GM13977 (cell line): ENCODE measurements around the gene PRKCD.

Experiments
- DNase-seq: peaks from one replicate; pipeline ENCODE4 v3.0.0; 2012; ENCODE audit warnings: low spot score
- in situ Hi-C: fragments of 300-500 bp; cut with MboI; formaldehyde crosslinking; loops from one replicate; pipeline ENCODE4 v1.12.0; 2022; ENCODE audit warnings: low sequenced_read_pairs, low pct_unique_long_range_greater_than_20kb, mixed read lengths, inconsistent platforms; ENCODE audit not compliant: unreplicated experiment
- TF ChIP-seq, protein P1 (sequence below): IDR thresholded peaks from 2 replicates; pipeline ENCODE4 v1.5.1; 2012; ENCODE audit warnings: mild to moderate bottlenecking, control low read depth; ENCODE audit not compliant: insufficient read depth; ENCODE audit errors: extremely low read depth, missing control alignments

Gene PRKCD

DNA sequence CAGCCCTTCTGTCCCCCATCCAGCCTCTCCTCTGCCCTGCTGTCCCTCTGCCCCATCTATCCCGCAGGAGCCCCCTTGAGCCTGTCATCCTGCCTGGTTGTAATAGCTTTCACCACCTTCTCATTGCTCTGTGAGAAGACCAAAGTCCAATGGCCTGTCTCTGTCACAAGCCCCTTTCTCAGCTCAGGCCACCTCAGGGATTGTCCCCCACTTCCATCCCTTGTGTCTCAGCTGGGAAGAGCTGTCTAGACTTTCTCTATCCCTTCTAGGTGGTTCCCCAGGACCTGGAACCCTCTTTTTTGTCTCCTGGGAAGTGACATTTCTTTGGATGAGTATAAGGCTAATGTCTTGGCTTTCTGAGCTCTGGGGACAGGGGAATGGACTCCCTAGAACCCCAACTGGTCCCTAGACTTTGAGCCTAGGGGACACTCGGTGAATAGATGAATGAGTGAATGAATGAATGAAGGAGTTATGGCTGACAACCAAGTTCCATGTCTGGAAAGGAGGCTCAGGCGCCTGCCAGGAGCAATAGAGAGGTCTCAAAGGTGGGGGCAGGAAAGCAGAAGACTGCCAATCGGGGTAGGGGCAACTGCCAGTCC, 849 bp upstream of the PRKCD start:
- in situ Hi-C loops: no loop called here
- TF ChIP-seq, protein P1, sequence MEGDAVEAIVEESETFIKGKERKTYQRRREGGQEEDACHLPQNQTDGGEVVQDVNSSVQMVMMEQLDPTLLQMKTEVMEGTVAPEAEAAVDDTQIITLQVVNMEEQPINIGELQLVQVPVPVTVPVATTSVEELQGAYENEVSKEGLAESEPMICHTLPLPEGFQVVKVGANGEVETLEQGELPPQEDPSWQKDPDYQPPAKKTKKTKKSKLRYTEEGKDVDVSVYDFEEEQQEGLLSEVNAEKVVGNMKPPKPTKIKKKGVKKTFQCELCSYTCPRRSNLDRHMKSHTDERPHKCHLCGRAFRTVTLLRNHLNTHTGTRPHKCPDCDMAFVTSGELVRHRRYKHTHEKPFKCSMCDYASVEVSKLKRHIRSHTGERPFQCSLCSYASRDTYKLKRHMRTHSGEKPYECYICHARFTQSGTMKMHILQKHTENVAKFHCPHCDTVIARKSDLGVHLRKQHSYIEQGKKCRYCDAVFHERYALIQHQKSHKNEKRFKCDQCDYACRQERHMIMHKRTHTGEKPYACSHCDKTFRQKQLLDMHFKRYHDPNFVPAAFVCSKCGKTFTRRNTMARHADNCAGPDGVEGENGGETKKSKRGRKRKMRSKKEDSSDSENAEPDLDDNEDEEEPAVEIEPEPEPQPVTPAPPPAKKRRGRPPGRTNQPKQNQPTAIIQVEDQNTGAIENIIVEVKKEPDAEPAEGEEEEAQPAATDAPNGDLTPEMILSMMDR: no peak
- DNase-seq: no peak

DNA sequence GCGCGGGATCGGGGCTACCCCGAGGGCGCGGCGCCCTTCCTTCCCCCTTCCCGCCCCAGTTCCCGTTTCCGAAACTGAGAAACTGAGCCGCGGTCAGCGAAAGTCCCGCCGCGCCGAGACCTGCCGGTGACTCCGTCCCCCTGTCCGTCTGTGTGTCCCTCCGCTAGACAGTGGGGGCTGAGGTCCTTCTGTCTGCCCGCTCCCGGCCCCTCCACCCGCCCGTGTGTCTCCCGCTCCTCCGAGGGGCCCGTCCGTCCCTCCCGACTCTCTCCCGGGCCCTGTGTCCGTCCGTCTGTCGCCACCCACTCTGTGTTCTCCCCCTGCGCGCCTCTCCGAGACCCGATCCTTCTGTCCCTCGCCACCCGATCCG, 426 bp downstream of the PRKCD start:
- TF ChIP-seq, protein P1: no peak
- DNase-seq: peak; percentile 62
- in situ Hi-C loops: no loop called here

DNA sequence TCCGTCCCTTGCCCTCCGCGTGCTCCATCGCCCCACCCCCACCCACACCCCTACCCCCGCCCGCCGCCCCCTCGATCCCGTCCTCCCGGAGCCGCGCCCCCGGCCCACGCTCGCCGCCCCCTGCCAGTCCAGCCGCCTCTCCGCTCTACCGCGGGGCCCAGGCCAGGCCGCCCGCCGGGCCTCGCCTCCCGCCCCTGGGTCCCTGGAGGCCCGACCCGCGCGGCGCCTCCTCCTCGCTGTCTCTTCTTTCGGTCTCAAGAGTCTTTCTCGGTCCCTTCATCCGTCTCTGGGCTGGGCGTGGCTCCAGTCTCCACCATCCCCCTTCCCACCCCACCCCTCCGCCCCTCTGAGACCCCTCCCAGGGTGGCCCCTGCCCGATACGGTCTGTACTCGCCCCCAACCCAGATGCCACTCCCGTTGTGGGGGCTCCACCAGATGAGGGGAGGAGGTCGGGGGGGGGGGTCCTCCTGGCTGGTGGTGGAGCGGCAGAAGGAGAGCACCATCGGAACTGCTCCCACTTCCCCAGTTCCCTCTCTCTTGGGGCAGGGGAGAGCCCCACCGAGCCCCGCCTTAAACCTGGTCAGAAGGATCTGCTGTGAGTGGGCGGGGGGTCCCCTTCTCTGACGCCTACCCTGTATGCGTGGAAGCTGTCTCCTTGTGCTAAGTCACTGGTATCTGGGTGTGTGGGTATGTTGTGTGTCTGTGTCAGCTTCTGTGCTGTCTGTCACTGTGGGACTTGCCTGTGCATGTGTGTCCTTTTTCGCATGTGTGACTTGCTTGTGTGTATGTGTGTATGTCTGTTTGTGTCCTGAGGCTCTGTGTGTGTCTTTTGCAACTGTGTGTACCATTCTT, 1.0 kb downstream of the PRKCD start:
- in situ Hi-C loops: no loop called here
- TF ChIP-seq, protein P1: no peak
- peak; percentile 84 for DNase-seq

DNA sequence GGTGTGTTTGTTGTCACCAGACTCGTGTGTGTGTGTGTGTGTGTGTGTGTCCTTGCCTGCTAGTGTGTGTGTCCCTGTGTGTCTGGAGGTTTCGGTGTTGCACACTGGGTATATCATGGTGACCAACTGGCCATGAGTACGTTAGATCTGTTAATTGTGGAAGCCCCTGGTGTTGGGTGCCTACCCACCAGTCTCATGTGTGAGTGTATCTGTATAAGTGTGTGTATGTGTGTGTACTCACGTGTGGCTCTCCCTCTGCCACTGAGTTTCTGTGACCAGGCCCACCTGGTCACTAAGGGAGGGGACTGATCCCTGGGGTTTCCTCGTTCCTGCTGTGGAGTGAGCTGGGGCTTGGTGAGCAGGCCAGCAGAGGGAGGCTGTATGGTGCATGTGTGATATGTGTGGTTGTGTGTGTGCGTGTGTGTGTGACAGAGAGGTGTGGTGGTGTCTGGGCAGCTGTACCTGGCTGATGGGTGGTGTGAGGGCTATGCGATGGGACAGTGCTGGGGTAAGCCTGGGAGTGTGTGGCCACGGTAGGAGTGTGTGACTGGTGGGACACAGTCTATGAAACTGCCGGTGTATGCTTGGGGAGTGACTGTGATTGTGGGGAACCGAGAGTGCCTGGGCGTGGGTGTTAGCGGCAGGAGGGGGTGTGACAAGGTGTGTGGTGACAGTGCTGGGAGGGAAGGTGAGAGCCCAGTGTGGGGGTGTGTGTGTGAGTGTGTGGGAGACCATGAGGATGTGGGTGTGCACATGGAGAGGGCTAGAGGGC, 1.8 kb downstream of the PRKCD start:
- in situ Hi-C loops: no loop called here
- DNase-seq: no peak
- TF ChIP-seq, protein P1: no peak

- TF ChIP-seq, protein P1: no peak
- in situ Hi-C loops: no loop called here
- no peak for DNase-seq
Observed at GRCh38 chr3:53163444-53164387, 2.7 kb downstream of the PRKCD start.

GRCh38 chr3:53164911-53165310, 3.9 kb downstream of the PRKCD start:
- TF ChIP-seq, protein P1: no peak
- DNase-seq: no peak
- in situ Hi-C loops: no loop called here
